Colon (tissue), 2 donors: ENCODE data around the gene CCNL1.
"Not testable (repeated sequence)": the region's sequence is repeated elsewhere in the genome, so short reads cannot be mapped to it uniquely, and the experiment has no call there.

Experiments
- FAIRE-seq: peaks from 2 replicates; lab custom pipeline; 2012; peaks lifted over from hg19 to GRCh38; lab: Jason Lieb, UNC
- donor health status: control.
- donor health status: control.

Gene CCNL1

GRCh38 chr3:157159762-157160657 is at the start of gene CCNL1:
Gene CCNL1, minus strand, starts transcription at chr3:157160147. Its CDS starts 53 bp downstream, at chr3:157160094.
- no peak for FAIRE-seq

- no peak for FAIRE-seq
Measured at GRCh38 chr3:157204880-157205279, 44.9 kb upstream of the CCNL1 start.

GRCh38 chr3:157204431-157204830 is 44.5 kb upstream of the CCNL1 start:
- FAIRE-seq = no peak

GRCh38 chr3:157201648-157202278 is 41.8 kb upstream of the CCNL1 start:
- FAIRE-seq = no peak

GRCh38 chr3:157199841-157200240 is 39.9 kb upstream of the CCNL1 start:
- FAIRE-seq = no peak

GRCh38 chr3:157195965-157196364 is 36.0 kb upstream of the CCNL1 start:
- no peak for FAIRE-seq

GRCh38 chr3:157191149-157191548 is 31.2 kb upstream of the CCNL1 start:
- not testable (repeated sequence) for FAIRE-seq

- no peak for FAIRE-seq
Measured at GRCh38 chr3:157190380-157190872, 30.5 kb upstream of the CCNL1 start.

- FAIRE-seq = no peak
Measured at GRCh38 chr3:157188391-157188790, 28.4 kb upstream of the CCNL1 start.

- FAIRE-seq = no peak
Measured at GRCh38 chr3:157182879-157183278, 22.9 kb upstream of the CCNL1 start.

GRCh38 chr3:157180262-157180661 is 20.3 kb upstream of the CCNL1 start:
- no peak for FAIRE-seq

GRCh38 chr3:157179365-157179803 is 19.4 kb upstream of the CCNL1 start:
- FAIRE-seq = no peak

- FAIRE-seq = not testable (repeated sequence)
Measured at GRCh38 chr3:157178503-157179364, 18.8 kb upstream of the CCNL1 start.

- not testable (repeated sequence) for FAIRE-seq
Measured at GRCh38 chr3:157177801-157178453, 18.0 kb upstream of the CCNL1 start.

- no peak for FAIRE-seq
Measured at GRCh38 chr3:157176934-157177333, 17.0 kb upstream of the CCNL1 start.

- FAIRE-seq = no peak
Measured at GRCh38 chr3:157175691-157176507, 16.0 kb upstream of the CCNL1 start.

GRCh38 chr3:157174649-157175498 is 14.9 kb upstream of the CCNL1 start:
- peak; percentile 55 for FAIRE-seq

GRCh38 chr3:157174290-157174648 is 14.3 kb upstream of the CCNL1 start:
- FAIRE-seq = no peak

- not testable (repeated sequence) for FAIRE-seq
Measured at GRCh38 chr3:157173343-157173742, 13.4 kb upstream of the CCNL1 start.

GRCh38 chr3:157172746-157173145 is 12.8 kb upstream of the CCNL1 start:
- FAIRE-seq = no peak
